Mesodermal cell (in vitro differentiated cells): ENCODE measurements around the gene AKT3.
"Not testable (repeated sequence)": the region's sequence is repeated elsewhere in the genome, so short reads cannot be mapped to it uniquely, and the experiment has no call there.

ENCODE experiments used
- H3K27ac ChIP-seq: 2 replicates; pipeline ENCODE4 v1.7.0; 2013; ENCODE audit warnings: mild to moderate bottlenecking, low read depth, low read length, moderate library complexity; ENCODE audit not compliant: severe bottlenecking
- H3K36me3 ChIP-seq: 2 replicates; pipeline ENCODE4 v1.7.1; 2013; ENCODE audit warnings: mild to moderate bottlenecking, low read length, moderate library complexity; ENCODE audit not compliant: control insufficient read depth, insufficient read depth
- H3K4me1 ChIP-seq: one replicate; pipeline ENCODE4 v1.7.1; 2013; ENCODE audit warnings: mild to moderate bottlenecking, low read length; ENCODE audit not compliant: insufficient read depth, control insufficient read depth, poor library complexity, severe bottlenecking
- H3K4me3 ChIP-seq: 2 replicates; pipeline ENCODE4 v1.7.0; 2013; ENCODE audit warnings: low read length, control low read depth, mild to moderate bottlenecking; ENCODE audit not compliant: insufficient read depth, poor library complexity, severe bottlenecking; ENCODE audit errors: extremely low read depth
- H3K9me3 ChIP-seq: 2 replicates; pipeline ENCODE4 v1.7.1; 2013; ENCODE audit warnings: mild to moderate bottlenecking, low read length, moderate library complexity; ENCODE audit not compliant: control insufficient read depth
- WGBS, 2 experiments: methylation state at CpG; one replicate each; pipeline ENCODE4 v1.1.5; 2013; ENCODE audit warnings: missing lambda C conversion rate in 2 of 2; ENCODE audit not compliant: insufficient coverage in 2 of 2; 5-methylcytosine and 5-hydroxymethylcytosine counted together

The AKT3 gene

DNA sequence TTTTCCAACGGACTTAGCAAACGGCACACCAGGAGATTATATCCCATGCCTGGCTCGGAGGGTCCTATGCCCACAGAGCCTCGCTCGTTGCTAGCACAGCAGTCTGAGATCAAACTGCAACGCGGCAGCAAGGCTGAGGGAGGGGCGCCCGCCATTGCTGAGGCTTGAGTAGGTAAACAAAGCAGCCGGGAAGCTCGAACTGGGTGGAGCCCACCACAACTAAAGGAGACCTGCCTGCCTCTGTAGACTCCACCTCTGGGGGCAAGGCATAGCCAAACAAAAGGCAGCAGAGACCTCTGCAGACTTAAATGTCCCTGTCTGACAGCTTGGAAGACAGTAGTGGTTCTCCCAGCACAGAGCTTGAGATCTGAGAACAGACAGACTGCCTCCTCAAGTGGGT lies 42.7 kb downstream of the AKT3 start:
- H3K36me3 ChIP-seq, H3K4me3 ChIP-seq, H3K27ac ChIP-seq, H3K9me3 ChIP-seq, H3K4me1 ChIP-seq: not testable (repeated sequence)
- WGBS, 2 experiments, result 100% methylated on average over 5 to 9 of the region's 11 CpGs

DNA sequence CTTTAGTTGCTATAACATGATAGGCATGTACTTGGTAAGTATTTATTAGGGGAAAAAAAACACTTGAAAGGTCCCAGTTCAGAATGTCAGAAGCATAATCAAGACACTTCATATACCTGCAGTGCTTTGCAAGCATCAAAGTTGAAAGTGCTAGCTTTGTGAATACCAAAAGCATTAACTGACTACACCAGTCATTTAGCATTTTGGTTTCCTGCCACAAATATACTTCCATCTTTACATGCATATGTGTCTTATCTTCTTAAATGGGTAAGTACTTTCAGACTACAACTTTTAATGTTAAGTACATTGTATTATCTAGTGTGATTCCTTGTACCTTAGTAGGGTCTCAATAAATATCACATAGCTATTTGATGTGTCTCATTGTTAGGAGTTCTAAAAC lies 43.7 kb downstream of the AKT3 start:
- H3K4me3 ChIP-seq, result no peak overlapping the region
- no peak overlapping the region for H3K27ac ChIP-seq
- no peaks in the 10 kb centered on the region for H3K36me3 ChIP-seq
- no peaks in the 10 kb centered on the region for H3K4me1 ChIP-seq
- no peaks in the 10 kb centered on the region for H3K9me3 ChIP-seq

- 100% methylated on average over 1 of the region's 3 CpGs for WGBS, 2 experiments
- no peaks in the 10 kb centered on the region for H3K4me1 ChIP-seq
- H3K9me3 ChIP-seq, result no peaks in the 10 kb centered on the region
- H3K27ac ChIP-seq, result no peak overlapping the region
- H3K36me3 ChIP-seq, result no peaks in the 10 kb centered on the region
- no peak overlapping the region for H3K4me3 ChIP-seq
Observed at GRCh38 chr1:243802736-243803135, 47.3 kb downstream of the AKT3 start.

- Histone ChIP-seq H3K4me1 (no peaks in the 10 kb centered on the region), H3K9me3 (no peaks in the 10 kb centered on the region), H3K36me3 (peaks cover 4% of the 10 kb centered on the region), H3K4me3 (no peak overlapping the region), H3K27ac (no peak overlapping the region)
- no CpG with 5 or more reads among the region's 1 CpG for WGBS, 2 experiments
Observed at GRCh38 chr1:243801378-243801777, 48.7 kb downstream of the AKT3 start.

GRCh38 chr1:243799908-243800307 lies 50.1 kb downstream of the AKT3 start:
- no peaks in the 10 kb centered on the region for H3K9me3 ChIP-seq
- peaks cover 11% of the 10 kb centered on the region for H3K36me3 ChIP-seq
- no peak overlapping the region for H3K4me3 ChIP-seq
- no peaks in the 10 kb centered on the region for H3K4me1 ChIP-seq
- H3K27ac ChIP-seq, result no peak overlapping the region

DNA sequence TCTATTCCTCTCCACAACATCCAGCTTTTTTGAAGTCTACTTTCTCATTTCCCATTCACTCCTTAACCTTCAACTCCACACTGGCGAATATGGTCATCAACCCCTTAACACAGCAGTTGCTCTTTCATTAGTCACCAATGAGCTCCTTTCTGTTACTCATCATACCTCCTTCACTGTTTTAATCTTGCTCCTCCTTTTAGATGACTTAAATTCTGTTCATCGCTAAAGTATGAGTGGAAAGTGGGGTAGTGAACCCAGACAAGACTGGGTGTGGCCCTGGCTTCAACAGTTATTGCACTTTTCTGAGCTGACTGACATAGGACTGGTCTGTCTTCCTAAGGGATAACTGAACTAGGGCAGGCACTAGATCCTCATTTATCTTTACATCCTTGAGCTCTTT lies 51.3 kb downstream of the AKT3 start:
- no peaks in the 10 kb centered on the region for H3K4me1 ChIP-seq
- peaks cover 11% of the 10 kb centered on the region for H3K36me3 ChIP-seq
- H3K9me3 ChIP-seq, result no peaks in the 10 kb centered on the region
- WGBS, 2 experiments, result 92 to 100% methylated on average over 1 of the region's 2 CpGs
- H3K4me3 ChIP-seq, result no peak overlapping the region
- no peak overlapping the region for H3K27ac ChIP-seq

- no peak overlapping the region for H3K27ac ChIP-seq
- whole genome bisulfite sequencing, 2 experiments, result 100% methylated on average over 1 of the region's 2 CpGs
- H3K9me3 ChIP-seq, result no peaks in the 10 kb centered on the region
- H3K4me3 ChIP-seq, result no peak overlapping the region
- peaks cover 10% of the 10 kb centered on the region for H3K4me1 ChIP-seq
- peaks cover 11% of the 10 kb centered on the region for H3K36me3 ChIP-seq
Observed at GRCh38 chr1:243796016-243796415, 54.0 kb downstream of the AKT3 start.

GRCh38 chr1:243793298-243793697 lies 56.7 kb downstream of the AKT3 start:
- Histone ChIP-seq H3K27ac (no peak overlapping the region), H3K9me3 (no peaks in the 10 kb centered on the region), H3K36me3 (peaks cover 11% of the 10 kb centered on the region), H3K4me1 (peaks cover 16% of the 10 kb centered on the region), H3K4me3 (no peak overlapping the region)
- 83 to 93% methylated on average over 2 of the region's 2 CpGs for WGBS, 2 experiments

GRCh38 chr1:243792891-243793290 lies 57.2 kb downstream of the AKT3 start:
- 63 to 86% methylated on average over 1 of the region's 3 CpGs for WGBS, 2 experiments
- Histone ChIP-seq H3K36me3 (peaks cover 11% of the 10 kb centered on the region), H3K9me3 (no peaks in the 10 kb centered on the region), H3K27ac (no peak overlapping the region), H3K4me3 (no peak overlapping the region), H3K4me1 (peaks cover 16% of the 10 kb centered on the region)

GRCh38 chr1:243792401-243792800 lies 57.6 kb downstream of the AKT3 start:
- no peak overlapping the region for H3K27ac ChIP-seq

DNA sequence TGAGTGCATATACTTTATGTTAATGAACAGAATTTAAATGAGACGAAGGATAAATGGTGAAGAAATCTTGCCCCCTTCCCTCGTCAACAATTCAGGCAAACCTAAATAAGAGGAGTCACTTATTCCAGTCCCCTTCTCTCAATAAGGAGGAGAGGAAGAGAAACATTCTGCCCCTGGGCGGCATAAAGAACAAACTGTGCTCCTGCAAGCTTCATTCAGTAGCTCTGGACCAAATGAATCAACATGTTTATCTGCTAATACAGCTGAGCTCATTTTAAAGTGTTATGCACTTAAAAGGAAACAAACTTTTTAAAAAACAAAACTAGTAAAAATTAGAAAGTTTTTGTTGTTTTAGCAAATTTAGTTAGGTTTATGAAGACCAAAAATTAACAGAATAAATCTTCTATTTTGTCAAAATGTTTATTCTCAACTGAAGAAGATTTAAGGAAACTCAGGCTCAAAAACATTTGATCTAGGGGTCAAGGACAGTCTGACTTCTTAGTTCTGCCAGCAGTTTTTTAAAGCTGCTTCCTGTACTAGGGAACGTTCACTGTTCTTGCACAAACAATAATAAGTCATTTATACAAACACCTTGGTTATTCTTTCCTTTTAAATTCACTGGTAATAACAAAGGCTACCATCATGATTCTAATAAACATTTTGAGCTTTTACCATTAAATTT lies 58.3 kb downstream of the AKT3 start:
- H3K4me1 ChIP-seq, result peaks cover 23% of the 10 kb centered on the region
- H3K9me3 ChIP-seq, result no peaks in the 10 kb centered on the region
- H3K4me3 ChIP-seq, result no peak overlapping the region
- WGBS, 2 experiments, result 83 to 100% methylated on average over 1 to 2 of the region's 4 CpGs
- no peak overlapping the region for H3K27ac ChIP-seq
- peaks cover 11% of the 10 kb centered on the region for H3K36me3 ChIP-seq

More at GRCh38 chr1:243792401-243792800, 57.6 kb downstream of the AKT3 start:
- Histone ChIP-seq H3K9me3 (no peaks in the 10 kb centered on the region), H3K4me3 (no peak overlapping the region), H3K36me3 (peaks cover 11% of the 10 kb centered on the region), H3K4me1 (peaks cover 16% of the 10 kb centered on the region)
- WGBS, 2 experiments, result 67 to 100% methylated on average over 1 of the region's 2 CpGs
